Muscle layer of duodenum (tissue), 2 donors: ENCODE measurements around the gene COL4A6.

ENCODE experiments used
- H3K27ac ChIP-seq: one replicate; pipeline ENCODE4 v1.7.0; 2013; ENCODE audit warnings: mild to moderate bottlenecking, low read length
- H3K27me3 ChIP-seq: one replicate; pipeline ENCODE4 v1.7.0; 2013; ENCODE audit warnings: low read depth, mild to moderate bottlenecking, control low read depth, low read length
- H3K36me3 ChIP-seq, 2 donors: one replicate each; pipeline ENCODE4 v1.7.0; 2013; ENCODE audit warnings: low read length in 2 of 2, control low read depth in 1 of 2, mild to moderate bottlenecking in 1 of 2; ENCODE audit not compliant: insufficient read depth in 2 of 2, control insufficient read depth in 1 of 2
- H3K4me1 ChIP-seq, 2 donors: one replicate each; pipeline ENCODE4 v1.7.0; 2013; ENCODE audit warnings: low read length in 2 of 2, mild to moderate bottlenecking in 2 of 2, control low read depth in 1 of 2, moderate library complexity in 1 of 2; ENCODE audit not compliant: insufficient read depth in 2 of 2, control insufficient read depth in 1 of 2
- H3K4me3 ChIP-seq, 2 donors: one replicate each; pipeline ENCODE4 v1.7.0; 2013; ENCODE audit warnings: low read length in 2 of 2, low read depth in 1 of 2, mild to moderate bottlenecking in 1 of 2
- H3K9me3 ChIP-seq, 2 donors: one replicate each; pipeline ENCODE4 v1.7.0; 2013; ENCODE audit warnings: low read length in 2 of 2, control low read depth in 1 of 2, mild to moderate bottlenecking in 1 of 2; ENCODE audit not compliant: control insufficient read depth in 1 of 2
- donor health status: healthy.

COL4A6 gene

DNA sequence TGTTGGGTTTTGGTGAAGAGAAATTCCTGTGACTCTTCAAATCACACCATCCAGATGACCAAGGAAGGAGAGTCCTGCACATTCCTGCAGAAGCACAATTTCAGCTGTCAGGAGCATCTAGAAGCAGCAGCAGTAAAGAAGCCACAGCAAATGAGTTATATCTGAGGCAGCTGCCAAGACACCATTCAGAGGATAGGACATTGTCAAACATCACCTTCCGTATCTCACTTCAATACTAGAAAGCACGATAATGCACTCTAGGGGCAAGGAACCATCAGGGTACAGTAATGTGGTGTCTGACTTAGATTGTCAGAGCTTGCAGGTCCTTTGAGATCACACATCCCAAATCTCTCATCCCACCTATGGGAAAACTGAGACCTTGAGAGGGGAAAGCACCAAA, 134.5 kb downstream of the COL4A6 start:
- no peak overlapping the region for H3K27ac ChIP-seq
- no peaks in the 10 kb centered on the region for H3K9me3 ChIP-seq
- peaks cover 0 to 16% of the 10 kb centered on the region in 2 donors for H3K4me1 ChIP-seq
- no peak overlapping the region for H3K4me3 ChIP-seq
- H3K27me3 ChIP-seq: no peaks in the 10 kb centered on the region
- H3K36me3 ChIP-seq: no peaks in the 10 kb centered on the region

DNA sequence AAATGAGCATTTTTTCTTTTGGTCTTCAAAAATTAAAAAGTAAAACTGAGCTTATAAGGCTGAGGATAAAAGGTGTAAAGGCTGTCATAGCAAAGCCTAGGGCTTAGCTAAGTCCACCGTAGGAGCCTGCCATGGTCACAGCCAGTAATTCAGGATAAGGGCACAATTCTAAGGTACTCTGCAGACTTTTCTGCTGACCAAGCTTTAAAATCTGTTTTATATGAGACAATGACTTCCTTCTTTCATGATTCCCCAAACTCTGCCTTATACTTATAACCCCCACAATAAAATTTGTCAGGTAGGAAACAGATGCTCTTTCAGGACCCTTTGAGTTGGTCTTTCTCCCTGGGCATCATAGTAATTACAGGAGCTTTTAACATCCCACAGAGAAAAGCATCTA, 138.5 kb downstream of the COL4A6 start:
- no peaks in the 10 kb centered on the region for H3K27me3 ChIP-seq
- H3K27ac ChIP-seq: no peak overlapping the region
- no peaks in the 10 kb centered on the region for H3K36me3 ChIP-seq
- no peak overlapping the region for H3K4me3 ChIP-seq
- H3K9me3 ChIP-seq: no peaks in the 10 kb centered on the region
- H3K4me1 ChIP-seq: peaks cover 0 to 8% of the 10 kb centered on the region in 2 donors

DNA sequence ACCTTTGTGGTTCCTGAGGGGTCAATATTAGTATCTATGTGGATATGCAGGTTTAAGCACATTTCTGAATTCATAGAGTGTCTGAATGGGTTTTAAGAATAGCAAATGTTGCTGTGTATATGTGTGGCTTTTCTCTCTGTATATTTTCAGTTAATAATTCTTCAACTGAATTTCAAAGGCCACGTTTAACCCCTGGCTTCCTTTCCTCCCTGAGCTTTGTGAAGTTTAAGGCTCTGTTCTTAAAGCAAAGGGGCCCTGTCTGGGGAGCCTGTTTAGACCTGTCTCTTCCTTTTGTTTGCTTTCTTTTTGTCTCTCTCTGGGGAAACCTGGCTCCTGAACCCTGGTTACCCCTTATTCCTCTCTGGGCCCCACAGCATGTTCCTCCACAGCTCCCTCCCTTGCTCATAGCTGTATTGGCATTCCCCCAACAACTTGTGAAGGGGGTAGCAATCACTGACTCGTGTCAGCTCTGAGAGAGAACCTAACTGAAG, 139.1 kb downstream of the COL4A6 start:
- Histone ChIP-seq H3K9me3 (no peaks in the 10 kb centered on the region), H3K4me3 (no peak overlapping the region), H3K27ac (no peak overlapping the region), H3K36me3 (no peaks in the 10 kb centered on the region), H3K27me3 (no peaks in the 10 kb centered on the region), H3K4me1 (peaks cover 0 to 8% of the 10 kb centered on the region in 2 donors)

DNA sequence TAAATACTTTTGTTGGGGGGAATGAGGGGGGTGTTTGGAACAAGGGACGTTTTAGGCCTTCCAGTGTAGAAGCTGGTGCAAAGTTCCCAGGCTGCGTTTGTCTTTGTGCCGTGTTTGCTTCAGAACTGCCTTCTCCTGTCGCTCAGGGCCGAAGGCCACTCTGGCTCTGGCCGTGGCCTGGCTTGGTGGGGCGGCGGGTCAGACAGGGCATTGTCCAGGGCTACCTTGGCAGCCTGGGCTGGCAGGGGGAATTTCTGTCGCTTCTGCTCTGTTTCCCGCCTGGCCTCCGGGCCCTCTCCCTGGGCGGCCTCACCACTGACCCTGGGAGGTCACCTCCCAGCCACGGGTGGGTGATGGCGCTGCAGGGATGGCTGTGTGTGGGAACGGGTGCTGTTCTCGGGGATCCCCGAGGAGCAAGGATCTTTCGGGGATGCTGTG, 140.0 kb downstream of the COL4A6 start:
- Histone ChIP-seq H3K36me3 (no peaks in the 10 kb centered on the region), H3K4me3 (no peak overlapping the region), H3K9me3 (no peaks in the 10 kb centered on the region), H3K27ac (no peak overlapping the region), H3K4me1 (peaks cover 0 to 3% of the 10 kb centered on the region in 2 donors), H3K27me3 (no peaks in the 10 kb centered on the region)

DNA sequence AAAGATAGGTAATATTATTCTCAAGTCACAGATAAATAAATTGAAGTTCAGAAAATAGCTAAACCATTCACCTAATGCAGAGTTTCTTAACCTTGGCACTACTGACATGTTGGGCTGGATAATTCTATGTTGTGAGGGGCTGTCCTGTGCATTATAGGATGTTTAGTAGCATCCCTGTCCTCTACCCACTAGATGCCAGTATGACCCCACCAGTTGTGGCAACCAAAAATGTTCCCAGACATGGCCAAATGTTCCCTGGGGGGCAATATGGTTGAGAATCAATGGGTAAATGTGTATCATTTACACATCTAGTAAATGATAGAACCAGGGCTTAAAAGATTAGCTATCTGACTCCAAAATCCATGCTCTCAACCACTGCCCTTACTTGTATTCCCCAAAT, 140.9 kb downstream of the COL4A6 start:
- Histone ChIP-seq H3K36me3 (no peaks in the 10 kb centered on the region), H3K27me3 (no peaks in the 10 kb centered on the region), H3K4me3 (no peak overlapping the region), H3K27ac (no peak overlapping the region), H3K4me1 (peaks cover 0 to 3% of the 10 kb centered on the region in 2 donors), H3K9me3 (no peaks in the 10 kb centered on the region)

DNA sequence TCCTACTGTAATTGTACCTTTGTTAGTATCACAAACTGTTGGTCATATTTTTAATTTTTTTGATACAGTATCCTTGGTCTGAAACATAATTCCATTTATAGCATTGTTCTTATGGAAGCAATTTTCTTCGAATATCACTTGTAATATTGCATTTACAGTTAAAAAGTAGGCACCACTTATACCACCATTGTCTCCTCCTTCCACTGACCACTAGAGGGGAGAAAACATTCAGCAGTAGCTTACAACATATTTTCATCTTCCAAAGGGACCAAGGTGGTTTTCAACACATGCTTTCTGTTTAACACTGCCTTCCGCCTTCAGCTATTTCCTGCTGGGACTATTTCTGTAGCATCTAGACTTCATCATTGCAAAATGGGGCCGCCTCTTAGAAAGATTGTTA, 146.2 kb downstream of the COL4A6 start:
- Histone ChIP-seq H3K27me3 (no peaks in the 10 kb centered on the region), H3K27ac (no peak overlapping the region), H3K4me3 (no peak overlapping the region), H3K36me3 (no peaks in the 10 kb centered on the region), H3K4me1 (no peaks in the 10 kb centered on the region), H3K9me3 (no peaks in the 10 kb centered on the region)

DNA sequence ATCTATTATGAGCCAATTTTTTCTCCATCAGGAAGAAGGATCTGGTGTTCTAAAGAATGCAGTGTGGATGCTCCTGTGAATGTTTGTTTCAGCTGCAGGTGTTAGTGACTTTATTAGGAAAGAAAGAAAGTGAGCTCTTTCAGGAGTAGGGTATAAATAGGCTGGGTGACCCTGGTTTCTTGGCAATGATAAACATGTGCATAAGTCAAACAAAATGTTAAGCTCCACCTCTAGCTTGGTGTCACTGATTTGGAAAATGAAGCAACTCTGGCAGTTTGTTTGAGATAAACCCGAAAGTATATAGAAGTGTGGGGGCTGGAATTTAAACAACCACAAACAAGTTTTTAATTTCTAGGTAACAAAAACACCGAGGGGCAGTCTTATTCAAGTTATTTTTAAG, 152.3 kb downstream of the COL4A6 start:
- Histone ChIP-seq H3K9me3 (no peaks in the 10 kb centered on the region), H3K4me1 (no peaks in the 10 kb centered on the region), H3K4me3 (no peak overlapping the region), H3K27ac (no peak overlapping the region), H3K36me3 (no peaks in the 10 kb centered on the region), H3K27me3 (no peaks in the 10 kb centered on the region)

DNA sequence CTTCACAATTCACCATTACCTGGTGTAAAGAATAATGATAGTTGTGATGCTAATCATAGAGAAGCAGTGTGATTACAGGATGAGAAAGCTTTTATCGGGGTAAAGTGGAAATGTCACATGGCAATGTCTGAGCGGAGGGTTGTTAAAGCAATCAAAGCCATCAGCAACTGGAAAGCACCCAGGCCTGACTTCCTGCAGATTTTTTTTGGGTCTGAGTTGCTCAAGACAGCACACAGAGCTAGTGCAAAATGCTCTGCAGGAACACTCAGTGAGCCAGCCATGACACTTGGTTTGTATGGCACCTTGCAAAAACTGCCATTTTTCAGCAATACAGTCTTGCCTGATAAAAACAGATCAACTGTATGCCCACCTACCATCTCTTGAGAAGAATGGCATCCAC, 152.9 kb downstream of the COL4A6 start:
- Histone ChIP-seq H3K36me3 (no peaks in the 10 kb centered on the region), H3K9me3 (no peaks in the 10 kb centered on the region), H3K4me1 (no peaks in the 10 kb centered on the region), H3K4me3 (no peak overlapping the region), H3K27ac (no peak overlapping the region), H3K27me3 (no peaks in the 10 kb centered on the region)

DNA sequence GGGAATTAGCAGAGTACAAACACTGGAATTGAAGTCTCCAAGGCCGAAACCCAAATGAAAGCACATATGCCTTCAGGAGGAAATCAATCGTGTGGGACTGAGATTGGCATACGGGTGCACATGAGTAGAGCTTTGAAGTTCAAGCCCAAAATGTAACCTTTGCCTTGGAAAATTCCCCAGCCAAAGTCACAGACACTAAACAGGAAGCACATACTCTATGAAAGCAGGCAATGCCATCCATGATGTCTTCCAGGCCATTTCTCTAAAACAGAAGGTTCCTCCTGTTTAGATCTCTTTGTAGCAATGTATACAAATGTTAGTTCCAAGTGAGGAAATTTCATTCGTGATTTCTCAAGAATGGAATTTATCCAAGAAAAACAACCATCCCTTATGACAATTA, 162.5 kb downstream of the COL4A6 start:
- H3K4me3 ChIP-seq: no peak overlapping the region
- peaks cover 0 to 3% of the 10 kb centered on the region in 2 donors for H3K4me1 ChIP-seq
- no peaks in the 10 kb centered on the region for H3K36me3 ChIP-seq
- no peaks in the 10 kb centered on the region for H3K9me3 ChIP-seq
- no peak overlapping the region for H3K27ac ChIP-seq
- H3K27me3 ChIP-seq: no peaks in the 10 kb centered on the region

DNA sequence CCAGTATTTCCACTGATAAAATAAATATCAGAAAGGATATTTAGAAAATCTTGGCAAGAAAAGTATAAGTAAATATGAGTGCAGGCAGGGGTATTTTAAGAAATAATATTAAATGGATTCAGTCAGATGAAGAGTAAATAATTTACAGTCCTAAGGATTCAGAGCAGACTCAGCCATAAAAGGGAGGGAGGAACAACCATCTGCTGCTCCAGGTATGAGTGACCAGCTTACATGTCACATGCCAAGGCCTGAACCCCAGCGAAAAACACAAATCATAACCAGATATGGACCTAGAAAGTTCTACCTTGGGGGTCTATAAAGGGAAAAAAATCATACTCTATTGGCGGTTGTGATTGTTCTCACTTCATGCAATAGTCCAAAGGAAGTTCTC, 166.8 kb downstream of the COL4A6 start:
- Histone ChIP-seq H3K27me3 (no peaks in the 10 kb centered on the region), H3K27ac (peak overlapping the region; percentile 23)

DNA sequence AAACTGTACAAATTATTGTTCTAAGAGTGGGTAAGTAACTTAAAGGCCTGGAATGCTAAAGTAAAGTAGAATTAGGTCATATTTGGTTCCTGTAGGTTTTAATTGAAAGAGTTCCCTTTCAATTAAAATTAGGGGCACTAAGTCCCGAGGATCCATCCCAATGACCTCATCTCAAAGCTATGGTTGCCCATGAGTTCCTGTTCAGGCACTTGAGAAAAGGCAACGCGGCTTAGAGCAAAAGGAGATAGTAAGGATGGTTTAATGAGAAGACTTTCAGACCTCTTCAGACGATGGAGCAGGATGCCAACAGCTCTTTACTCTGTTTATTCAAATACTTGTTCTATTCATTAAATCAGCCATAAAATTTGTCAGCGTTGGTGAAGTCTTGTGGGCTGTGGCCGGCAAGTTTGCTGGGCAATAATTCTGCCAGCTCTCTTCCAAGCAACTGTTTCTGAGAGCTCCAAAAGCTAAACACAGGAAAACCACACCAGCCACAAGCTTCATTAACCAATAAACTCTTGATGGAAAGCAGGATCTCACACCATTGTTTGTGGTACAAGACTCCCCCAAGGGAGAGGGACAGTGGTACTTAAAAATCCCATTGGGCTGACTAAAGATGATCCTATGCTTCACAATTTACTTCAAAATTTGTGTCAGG, 167.4 kb downstream of the COL4A6 start:
- Histone ChIP-seq H3K36me3 (no peaks in the 10 kb centered on the region), H3K4me1 (peaks cover 0 to 3% of the 10 kb centered on the region in 2 donors), H3K4me3 (no peak overlapping the region), H3K9me3 (no peaks in the 10 kb centered on the region), H3K27me3 (no peaks in the 10 kb centered on the region), H3K27ac (peak overlapping the region; percentile 49)

More for the DNA sequence above, 166.8 kb downstream of the COL4A6 start:
- no peaks in the 10 kb centered on the region for H3K9me3 ChIP-seq
- no peaks in the 10 kb centered on the region for H3K36me3 ChIP-seq
- H3K4me1 ChIP-seq: peaks cover 0 to 3% of the 10 kb centered on the region in 2 donors
- no peak overlapping the region for H3K4me3 ChIP-seq

DNA sequence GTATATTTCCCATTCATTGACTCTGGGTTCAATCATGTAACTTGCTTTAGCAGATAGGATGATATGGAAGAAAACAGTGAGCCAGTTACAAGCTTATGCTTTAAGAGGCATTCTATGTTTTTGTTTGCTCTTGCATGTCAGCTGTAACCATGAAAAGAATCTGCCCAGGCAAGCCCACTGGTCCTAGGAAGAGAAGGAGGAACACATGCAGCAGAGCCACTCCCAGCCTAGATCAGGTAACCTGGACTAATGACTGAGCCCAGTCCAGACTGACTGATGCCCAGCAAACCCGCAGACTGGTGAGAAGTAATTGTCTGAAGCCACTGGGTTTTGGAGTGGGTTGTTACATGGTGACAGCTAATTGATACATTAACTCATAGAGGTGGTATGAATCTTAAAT, 167.9 kb downstream of the COL4A6 start:
- Histone ChIP-seq H3K9me3 (no peaks in the 10 kb centered on the region), H3K27me3 (no peaks in the 10 kb centered on the region), H3K4me1 (peaks cover 0 to 3% of the 10 kb centered on the region in 2 donors), H3K36me3 (no peaks in the 10 kb centered on the region), H3K27ac (peak overlapping the region; percentile 49), H3K4me3 (no peak overlapping the region)
